ACC112 (cell line): ENCODE results near the gene LRP4.

Source experiments
- H2AFZ ChIP-seq: fragments of 200-600 bp; sonication (generic); one replicate; pipeline ENCODE4 v1.6.0; 2017; ENCODE audit warnings: antibody characterized with exemption, low read length; ENCODE audit not compliant: unreplicated experiment
- H3K27ac ChIP-seq: fragments of 200-600 bp; sonication (generic); 2 replicates; pipeline ENCODE4 v1.5.1; 2014; ENCODE audit warnings: low read depth, mild to moderate bottlenecking, antibody characterized with exemption, low read length, moderate library complexity
- H3K27me3 ChIP-seq: fragments of 200-600 bp; sonication (generic); 2 replicates; pipeline ENCODE4 v1.6.1; 2014; ENCODE audit warnings: mild to moderate bottlenecking, antibody characterized with exemption, low read length, moderate library complexity, mixed read lengths; ENCODE audit not compliant: insufficient read depth
- H3K36me3 ChIP-seq: fragments of 200-600 bp; sonication (generic); 2 replicates; pipeline ENCODE4 v1.6.1; 2016; ENCODE audit warnings: mild to moderate bottlenecking, antibody characterized with exemption, low read length, moderate library complexity, mixed read lengths; ENCODE audit not compliant: insufficient read depth
- H3K4me1 ChIP-seq: fragments of 200-600 bp; sonication (generic); one replicate; pipeline ENCODE4 v1.6.1; 2016; ENCODE audit warnings: low read length, mixed read lengths; ENCODE audit not compliant: insufficient read depth, unreplicated experiment, control insufficient read depth
- H3K4me3 ChIP-seq: fragments of 200-600 bp; sonication (generic); 2 replicates; pipeline ENCODE4 v1.5.1; 2014; ENCODE audit warnings: mild to moderate bottlenecking, low read depth, low read length
- H3K79me2 ChIP-seq: fragments of 200-600 bp; sonication (generic); one replicate; pipeline ENCODE4 v1.6.0; 2016; ENCODE audit warnings: low read length; ENCODE audit not compliant: control insufficient read depth, unreplicated experiment, insufficient read depth

Gene LRP4

GRCh38 chr11:46918788-46919513, 601 bp upstream of the LRP4 start:
- Histone ChIP-seq H3K79me2 (no peaks in the 10 kb centered on the region), H3K36me3 (no peaks in the 10 kb centered on the region), H3K4me1 (peaks cover 33% of the 10 kb centered on the region), H3K27ac (peak overlapping the region; percentile 92; the same call in 1 of the 2 replicates), H3K4me3 (peak overlapping the region; percentile 45; the same call in 1 of the 2 replicates), H3K27me3 (peaks cover 8% of the 10 kb centered on the region; the same call in 1 of the 2 replicates), H2AFZ (peak overlapping the region; percentile 58)

GRCh38 chr11:46917762-46918082, 628 bp downstream of the LRP4 start:
- Histone ChIP-seq H2AFZ (peak overlapping the region; percentile 82), H3K79me2 (no peaks in the 10 kb centered on the region), H3K4me3 (peak overlapping the region; percentile 80), H3K36me3 (no peaks in the 10 kb centered on the region), H3K27me3 (peaks cover 8% of the 10 kb centered on the region; the same call in 1 of the 2 replicates), H3K4me1 (peaks cover 34% of the 10 kb centered on the region), H3K27ac (no peak overlapping the region)

GRCh38 chr11:46917109-46917761, 1.1 kb downstream of the LRP4 start:
- H3K4me1 ChIP-seq: peaks cover 34% of the 10 kb centered on the region
- no peak overlapping the region for H3K27ac ChIP-seq
- peak overlapping the region; percentile 82 for H2AFZ ChIP-seq
- no peaks in the 10 kb centered on the region for H3K79me2 ChIP-seq
- no peaks in the 10 kb centered on the region for H3K36me3 ChIP-seq
- H3K27me3 ChIP-seq: peaks cover 8% of the 10 kb centered on the region; the same call in 1 of the 2 replicates
- peak overlapping the region; percentile 80 for H3K4me3 ChIP-seq

- Histone ChIP-seq H2AFZ (peak overlapping the region; percentile 82), H3K27ac (no peak overlapping the region), H3K4me1 (peaks cover 34% of the 10 kb centered on the region), H3K27me3 (peaks cover 8% of the 10 kb centered on the region; the same call in 1 of the 2 replicates), H3K79me2 (no peaks in the 10 kb centered on the region), H3K36me3 (no peaks in the 10 kb centered on the region), H3K4me3 (peak overlapping the region; percentile 80)
Measured at GRCh38 chr11:46916286-46917108, 1.9 kb downstream of the LRP4 start.

DNA sequence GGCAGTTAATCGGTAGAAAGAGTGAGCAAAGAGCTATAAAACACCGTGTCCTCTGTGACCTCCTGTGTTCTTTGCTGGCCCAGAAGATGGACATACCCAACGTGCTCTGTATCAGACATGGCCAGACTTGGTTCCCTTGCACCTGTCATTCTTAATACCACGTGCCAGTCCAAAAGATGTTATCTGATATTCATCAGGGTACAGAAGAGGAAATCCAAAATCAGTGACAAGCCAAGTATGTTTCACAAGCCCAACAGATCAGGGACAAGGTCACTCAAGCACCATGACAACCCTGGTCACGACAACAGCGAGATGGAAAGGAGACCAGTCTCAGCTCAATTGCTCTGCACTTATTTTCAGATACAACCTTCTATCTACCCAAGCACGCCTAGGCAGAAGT, 3.4 kb downstream of the LRP4 start:
- Histone ChIP-seq H3K27me3 (peaks cover 8% of the 10 kb centered on the region; the same call in 1 of the 2 replicates), H2AFZ (no peak overlapping the region), H3K79me2 (no peaks in the 10 kb centered on the region), H3K36me3 (no peaks in the 10 kb centered on the region), H3K4me1 (peaks cover 20% of the 10 kb centered on the region), H3K27ac (no peak overlapping the region), H3K4me3 (no peak overlapping the region)

DNA sequence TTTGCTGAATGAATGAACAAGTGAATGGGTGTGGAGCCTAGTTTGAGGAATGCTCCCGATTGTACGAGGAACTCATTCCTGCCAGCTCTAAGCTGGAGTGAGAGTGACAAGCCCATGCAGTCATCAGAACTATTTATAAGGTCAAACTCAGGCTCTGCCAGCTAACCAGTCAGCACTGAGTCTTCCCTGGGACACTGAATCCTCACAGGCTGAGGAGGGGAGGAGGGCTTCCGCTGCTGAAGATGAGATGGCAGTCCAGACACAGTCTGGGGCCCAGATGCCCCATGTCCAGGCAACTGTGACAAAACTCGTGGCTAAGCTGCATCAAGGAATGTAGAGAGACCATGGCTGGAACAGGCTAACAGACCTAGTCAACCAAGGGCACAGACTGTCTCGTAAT, 4.0 kb downstream of the LRP4 start:
- Histone ChIP-seq H3K36me3 (no peaks in the 10 kb centered on the region), H3K27me3 (peaks cover 8% of the 10 kb centered on the region; the same call in 1 of the 2 replicates), H2AFZ (no peak overlapping the region), H3K4me3 (no peak overlapping the region), H3K27ac (no peak overlapping the region), H3K4me1 (peaks cover 14% of the 10 kb centered on the region), H3K79me2 (no peaks in the 10 kb centered on the region)

GRCh38 chr11:46913484-46913883, 4.9 kb downstream of the LRP4 start:
- H2AFZ ChIP-seq: no peak overlapping the region
- H3K4me3 ChIP-seq: no peak overlapping the region

DNA sequence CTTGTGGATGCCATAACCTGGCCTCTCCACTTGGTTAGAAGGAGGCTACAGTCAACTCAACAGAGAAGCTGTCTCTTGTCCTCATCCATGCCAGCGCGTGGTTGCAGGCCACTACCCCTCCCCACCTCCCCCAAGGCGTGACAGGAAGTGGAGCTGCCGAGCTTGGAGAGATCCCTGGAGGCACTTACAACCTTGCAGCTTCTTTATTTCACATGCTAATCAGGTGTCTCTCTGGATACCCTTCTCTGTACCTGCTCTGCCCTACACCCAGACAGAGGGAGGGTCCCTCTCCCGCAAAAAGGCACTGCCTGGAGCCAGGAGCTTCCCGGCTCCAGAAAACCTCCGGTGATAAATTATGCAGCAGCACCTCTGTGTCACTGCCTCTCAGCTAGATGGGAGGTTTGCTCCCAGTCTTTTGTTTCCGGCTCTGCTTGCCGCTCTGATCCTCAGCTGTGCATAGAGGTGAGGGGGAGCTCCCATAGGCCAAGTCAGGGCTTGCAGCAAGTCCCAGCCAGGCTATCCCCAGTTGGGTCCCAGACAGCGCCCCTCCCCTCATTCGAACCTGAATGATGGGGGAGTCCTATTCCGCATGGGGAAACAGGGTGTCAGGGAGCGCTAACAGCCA, 5.7 kb downstream of the LRP4 start:
- no peaks in the 10 kb centered on the region for H3K36me3 ChIP-seq
- H2AFZ ChIP-seq: no peak overlapping the region
- H3K27ac ChIP-seq: no peak overlapping the region
- no peaks in the 10 kb centered on the region for H3K79me2 ChIP-seq
- H3K27me3 ChIP-seq: peaks cover 3% of the 10 kb centered on the region; the same call in 1 of the 2 replicates
- H3K4me1 ChIP-seq: peaks cover 10% of the 10 kb centered on the region
- H3K4me3 ChIP-seq: no peak overlapping the region

More at GRCh38 chr11:46913484-46913883, 4.9 kb downstream of the LRP4 start:
- no peaks in the 10 kb centered on the region for H3K36me3 ChIP-seq
- no peaks in the 10 kb centered on the region for H3K79me2 ChIP-seq
- no peak overlapping the region for H3K27ac ChIP-seq
- H3K4me1 ChIP-seq: peaks cover 10% of the 10 kb centered on the region
- peaks cover 8% of the 10 kb centered on the region; the same call in 1 of the 2 replicates for H3K27me3 ChIP-seq

DNA sequence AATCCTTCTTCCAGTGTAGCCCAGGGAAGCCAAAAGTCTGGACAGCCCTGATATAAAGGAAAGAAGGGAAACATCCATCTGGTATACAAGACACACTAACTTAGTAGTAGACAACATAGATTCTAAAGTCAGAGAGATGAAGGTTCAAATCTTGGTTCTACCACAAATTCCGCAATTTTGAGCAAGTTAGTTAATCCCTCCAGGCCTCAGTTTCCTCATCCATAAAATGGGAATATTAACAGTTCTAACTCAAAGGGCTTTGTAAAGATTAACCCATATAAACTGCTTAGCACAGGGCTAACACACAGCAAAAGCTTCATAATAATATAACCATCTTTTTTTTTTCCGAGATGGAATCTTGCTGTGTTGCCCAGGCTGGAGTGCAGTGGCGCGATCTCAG, 10.7 kb downstream of the LRP4 start:
- Histone ChIP-seq H3K79me2 (no peaks in the 10 kb centered on the region), H3K4me3 (no peak overlapping the region), H3K27ac (no peak overlapping the region), H3K27me3 (no peaks in the 10 kb centered on the region), H3K4me1 (no peaks in the 10 kb centered on the region), H3K36me3 (no peaks in the 10 kb centered on the region), H2AFZ (no peak overlapping the region)

GRCh38 chr11:46906609-46907041, 11.7 kb downstream of the LRP4 start:
- H3K79me2 ChIP-seq: no peaks in the 10 kb centered on the region
- H3K36me3 ChIP-seq: no peaks in the 10 kb centered on the region
- H3K4me1 ChIP-seq: no peaks in the 10 kb centered on the region
- H2AFZ ChIP-seq: no peak overlapping the region
- no peak overlapping the region for H3K27ac ChIP-seq
- no peaks in the 10 kb centered on the region for H3K27me3 ChIP-seq
- H3K4me3 ChIP-seq: no peak overlapping the region
